Activated T-helper 1 cell treated with anti-CD3 and anti-CD28 coated beads, Interleukin-12 subunit alpha, Interleukin-12 subunit beta, Interleukin-2, Interleukin-4 antibody, amounts not matched to agents 30 ng/mL and 10 ng/mL and 1 ng/mL, durations not matched to agents 14 hours and 24 hours and 36 hours (primary cell): ENCODE data around the gene ARHGEF19. TPM values are rescaled to one million over a fixed set of nuclear protein-coding genes. Genes with fewer than 3 reads are reported as not detected.
"Not testable (repeated sequence)": the region's sequence is repeated elsewhere in the genome, so short reads cannot be mapped to it uniquely, and the experiment has no call there.

ENCODE experiments used
- DNase-seq: peaks from one replicate; pipeline ENCODE4 v3.0.0; 2021; ENCODE audit warnings: low spot score
- H3K27ac Mint-ChIP-seq: one replicate; pipeline ENCODE4 v1.8.0; 2021; ENCODE audit warnings: mild to moderate bottlenecking, mixed read lengths
- H3K27me3 Mint-ChIP-seq: one replicate; pipeline ENCODE4 v1.8.0; 2022; ENCODE audit warnings: mild to moderate bottlenecking, moderate library complexity, mixed read lengths; ENCODE audit not compliant: insufficient read depth
- H3K36me3 Mint-ChIP-seq: one replicate; pipeline ENCODE4 v1.8.0; 2021; ENCODE audit warnings: low read depth, mixed read lengths
- H3K4me1 Mint-ChIP-seq: one replicate; pipeline ENCODE4 v1.8.0; 2021; ENCODE audit warnings: low read depth, mixed read lengths
- H3K4me3 Mint-ChIP-seq: one replicate; pipeline ENCODE4 v1.8.0; 2021; ENCODE audit warnings: mild to moderate bottlenecking, moderate library complexity, mixed read lengths
- H3K9me3 Mint-ChIP-seq: one replicate; pipeline ENCODE4 v1.8.0; 2021; ENCODE audit warnings: mixed read lengths
- intact Hi-C: fragments of 100-400 bp; cut with micrococcal nuclease; formaldehyde crosslinking; loops from one replicate; pipeline ENCODE4 v1.15.1; 2024
- total RNA-seq: library from RNA; stranded (reverse); gene quantifications from 2 replicates; pipeline ENCODE4 v1.2.3, GENCODE V29; 2022

ARHGEF19 gene
- total RNA-seq, 1 donor from 2014 or later = 11.2 TPM

GRCh38 chr1:16249596-16250241 lies 37.3 kb upstream of the ARHGEF19 start:
- Mint-ChIP-seq H3K4me1 (peaks cover 11% of the 10 kb centered on the region), H3K4me3 (no peak overlapping the region), H3K27me3 (no peaks in the 10 kb centered on the region), H3K27ac (no peak overlapping the region), H3K36me3 (peaks cover 36% of the 10 kb centered on the region), H3K9me3 (no peaks in the 10 kb centered on the region)
- intact Hi-C loops = no loop called here
- DNase-seq = no peak

DNA sequence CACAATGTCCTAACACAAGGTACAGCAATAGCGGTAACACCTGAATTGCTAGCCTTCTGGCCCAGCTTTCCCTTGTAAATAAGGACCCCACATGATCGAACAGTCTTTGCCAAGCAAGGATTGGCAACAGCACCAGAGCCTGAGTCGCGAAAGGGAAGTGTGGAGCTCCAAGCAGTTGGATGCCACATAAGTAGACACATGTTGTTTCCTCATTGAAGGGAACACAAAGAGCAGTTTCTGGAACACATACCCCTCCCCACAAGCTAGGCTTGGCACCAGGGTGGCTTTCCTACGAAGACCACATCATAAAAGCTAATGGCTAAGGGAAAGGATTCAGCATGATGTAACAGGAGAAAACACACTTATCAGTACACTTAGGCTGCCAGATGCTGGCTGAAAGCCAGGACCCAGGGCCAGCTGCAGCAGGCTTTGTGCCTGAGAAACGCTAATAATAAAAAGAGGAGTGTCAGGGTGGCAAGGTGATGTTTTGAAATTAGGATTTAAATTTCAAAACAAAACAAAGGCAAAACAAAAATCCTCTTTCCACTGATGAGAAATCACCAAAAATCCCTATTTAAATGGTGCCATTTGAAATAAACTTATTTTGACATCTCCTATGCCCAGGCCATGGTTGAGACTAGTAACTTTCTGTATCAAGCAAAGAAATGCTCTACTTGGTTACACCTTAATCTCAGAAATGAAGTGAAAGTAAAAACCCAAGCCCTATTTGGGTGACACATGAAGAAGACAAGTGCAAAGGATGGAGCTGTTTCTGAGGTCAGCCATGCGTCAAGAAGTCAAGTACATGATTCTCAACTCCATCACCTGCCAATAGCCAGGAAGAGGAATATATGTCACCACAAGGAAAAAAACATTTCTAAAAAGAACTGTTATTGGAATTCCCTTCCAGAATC lies 36.4 kb upstream of the ARHGEF19 start:
- Mint-ChIP-seq H3K27ac (peak overlapping the region; percentile 31), H3K4me1 (peaks cover 11% of the 10 kb centered on the region), H3K4me3 (no peak overlapping the region), H3K36me3 (peaks cover 30% of the 10 kb centered on the region), H3K9me3 (no peaks in the 10 kb centered on the region), H3K27me3 (no peaks in the 10 kb centered on the region)
- intact Hi-C loops = no loop called here
- no peak for DNase-seq

- Mint-ChIP-seq H3K27me3 (no peaks in the 10 kb centered on the region), H3K4me3 (no peak overlapping the region), H3K4me1 (peaks cover 11% of the 10 kb centered on the region), H3K9me3 (no peaks in the 10 kb centered on the region), H3K27ac (no peak overlapping the region), H3K36me3 (peaks cover 28% of the 10 kb centered on the region)
- intact Hi-C loops = no loop called here
- no peak for DNase-seq
Observed at GRCh38 chr1:16248007-16248436, 35.6 kb upstream of the ARHGEF19 start.

DNA sequence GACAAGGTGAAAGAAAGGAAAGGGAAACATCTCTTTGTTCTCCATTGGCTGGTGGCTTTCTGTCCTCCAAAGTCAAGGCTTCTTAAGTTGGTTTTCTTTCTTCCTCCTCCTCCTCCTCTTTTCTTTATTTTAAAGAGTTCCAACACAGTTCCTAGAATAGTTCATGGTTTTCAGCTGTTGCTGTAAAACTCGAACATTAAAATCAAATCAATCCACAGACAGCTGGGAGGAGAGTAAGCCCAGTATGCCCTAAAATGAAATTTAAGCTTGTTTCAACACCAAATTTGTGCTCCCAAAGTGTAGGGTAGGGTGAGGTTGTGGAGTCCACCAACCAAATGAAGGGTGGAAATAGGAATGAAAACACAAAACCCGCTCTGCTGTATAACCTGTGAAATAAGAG lies 35.0 kb upstream of the ARHGEF19 start:
- Mint-ChIP-seq H3K4me1 (peaks cover 11% of the 10 kb centered on the region), H3K27ac (no peak overlapping the region), H3K9me3 (no peaks in the 10 kb centered on the region), H3K4me3 (no peak overlapping the region), H3K27me3 (no peaks in the 10 kb centered on the region), H3K36me3 (peaks cover 25% of the 10 kb centered on the region)
- intact Hi-C loops = no loop called here
- no peak for DNase-seq

GRCh38 chr1:16246961-16247360 lies 34.5 kb upstream of the ARHGEF19 start:
- no peak for DNase-seq
- intact Hi-C loops = no loop called here
- Mint-ChIP-seq H3K27ac (no peak overlapping the region), H3K4me1 (peaks cover 11% of the 10 kb centered on the region), H3K4me3 (no peak overlapping the region), H3K36me3 (peaks cover 22% of the 10 kb centered on the region), H3K27me3 (no peaks in the 10 kb centered on the region), H3K9me3 (no peaks in the 10 kb centered on the region)

DNA sequence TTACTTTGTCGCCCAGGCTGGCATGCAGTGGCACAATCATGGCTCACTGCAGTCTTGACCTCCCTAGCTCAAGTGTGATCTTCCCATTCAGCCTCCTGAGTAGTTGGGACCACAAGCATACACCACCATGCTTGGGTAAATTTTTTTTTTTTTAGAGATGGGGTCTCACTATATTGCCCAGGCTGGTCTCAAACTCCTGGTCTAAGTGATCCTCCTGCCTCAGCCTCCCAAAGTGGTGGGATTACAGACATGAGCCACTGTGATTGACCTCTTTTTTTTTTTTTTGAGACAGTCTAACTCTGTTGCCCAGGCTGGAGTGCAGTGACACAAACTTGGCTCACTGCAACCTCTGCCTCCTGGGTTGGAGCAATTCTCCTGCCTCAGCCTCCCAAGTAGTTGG lies 33.8 kb upstream of the ARHGEF19 start:
- DNase-seq, H3K4me3 Mint-ChIP-seq, H3K9me3 Mint-ChIP-seq, intact Hi-C loops, H3K27me3 Mint-ChIP-seq, H3K27ac Mint-ChIP-seq: not testable (repeated sequence)
- peaks cover 11% of the 10 kb centered on the region for H3K4me1 Mint-ChIP-seq
- peaks cover 19% of the 10 kb centered on the region for H3K36me3 Mint-ChIP-seq

- peaks cover 16% of the 10 kb centered on the region for H3K36me3 Mint-ChIP-seq
- H3K27me3 Mint-ChIP-seq = no peaks in the 10 kb centered on the region
- no peak overlapping the region for H3K4me3 Mint-ChIP-seq
- H3K27ac Mint-ChIP-seq = no peak overlapping the region
- H3K9me3 Mint-ChIP-seq = no peaks in the 10 kb centered on the region
- DNase-seq = no peak
- intact Hi-C loops = loop anchor here (2.0 kb wide), 1 partner anchor 195 kb away; the partner anchor contains the start of gene NECAP2
- H3K4me1 Mint-ChIP-seq = peaks cover 11% of the 10 kb centered on the region
Observed at GRCh38 chr1:16245476-16246196, 33.2 kb upstream of the ARHGEF19 start.

DNA sequence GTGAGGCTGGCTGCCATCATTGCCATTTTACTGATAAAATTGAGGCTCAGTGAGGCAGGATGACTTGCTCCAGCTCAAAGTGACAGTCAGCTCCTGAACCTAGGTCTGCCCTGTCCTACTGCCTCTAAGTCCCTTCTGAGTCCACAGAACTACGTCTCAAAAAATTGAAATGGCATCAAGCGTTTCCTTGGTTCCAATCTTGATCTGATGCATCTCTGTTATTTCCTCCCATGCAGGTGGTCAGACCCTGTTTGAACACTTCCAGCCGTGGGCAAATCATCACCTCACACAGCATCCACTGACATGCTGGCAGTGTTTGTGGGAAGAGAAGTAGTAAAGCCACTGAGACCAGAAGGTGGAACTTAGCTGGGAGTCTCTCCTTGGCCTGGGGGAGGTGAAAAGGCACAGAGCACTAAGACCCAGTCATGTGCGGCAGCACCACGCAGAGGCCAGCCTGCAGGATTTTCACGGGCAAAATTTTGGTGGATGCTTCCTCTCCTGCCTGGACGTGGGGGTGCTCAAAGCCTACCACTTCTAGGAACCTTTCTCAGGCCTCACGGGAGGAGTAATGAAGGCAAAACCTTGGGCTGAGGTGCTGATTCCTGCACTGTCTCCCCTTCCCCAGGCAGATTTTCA lies 32.3 kb upstream of the ARHGEF19 start:
- H3K36me3 Mint-ChIP-seq = peaks cover 13% of the 10 kb centered on the region
- H3K9me3 Mint-ChIP-seq = no peaks in the 10 kb centered on the region
- no peak for DNase-seq
- intact Hi-C loops = loop anchor here (1.0 to 2.0 kb wide), 5 partner anchors 8 to 196 kb away; partner anchors contain the start of gene NECAP2
- no peaks in the 10 kb centered on the region for H3K27me3 Mint-ChIP-seq
- peaks cover 14% of the 10 kb centered on the region for H3K4me1 Mint-ChIP-seq
- no peak overlapping the region for H3K27ac Mint-ChIP-seq
- H3K4me3 Mint-ChIP-seq = no peak overlapping the region

- H3K4me1 Mint-ChIP-seq = peaks cover 10% of the 10 kb centered on the region
- H3K36me3 Mint-ChIP-seq = peaks cover 10% of the 10 kb centered on the region
- no peak overlapping the region for H3K4me3 Mint-ChIP-seq
- intact Hi-C loops = loop anchor here (1.0 to 2.0 kb wide), 5 partner anchors 8 to 197 kb away; partner anchors contain the start of gene NECAP2
- DNase-seq = peak; percentile 64
- H3K27ac Mint-ChIP-seq = no peak overlapping the region
- no peaks in the 10 kb centered on the region for H3K9me3 Mint-ChIP-seq
- no peaks in the 10 kb centered on the region for H3K27me3 Mint-ChIP-seq
Observed at GRCh38 chr1:16243936-16244649, 31.6 kb upstream of the ARHGEF19 start.

- H3K27ac Mint-ChIP-seq = no peak overlapping the region
- no peak overlapping the region for H3K4me3 Mint-ChIP-seq
- H3K9me3 Mint-ChIP-seq = no peaks in the 10 kb centered on the region
- no peak for DNase-seq
- intact Hi-C loops = no loop called here
- peaks cover 9% of the 10 kb centered on the region for H3K36me3 Mint-ChIP-seq
- H3K27me3 Mint-ChIP-seq = no peaks in the 10 kb centered on the region
- peaks cover 8% of the 10 kb centered on the region for H3K4me1 Mint-ChIP-seq
Observed at GRCh38 chr1:16243215-16243610, 30.8 kb upstream of the ARHGEF19 start.

DNA sequence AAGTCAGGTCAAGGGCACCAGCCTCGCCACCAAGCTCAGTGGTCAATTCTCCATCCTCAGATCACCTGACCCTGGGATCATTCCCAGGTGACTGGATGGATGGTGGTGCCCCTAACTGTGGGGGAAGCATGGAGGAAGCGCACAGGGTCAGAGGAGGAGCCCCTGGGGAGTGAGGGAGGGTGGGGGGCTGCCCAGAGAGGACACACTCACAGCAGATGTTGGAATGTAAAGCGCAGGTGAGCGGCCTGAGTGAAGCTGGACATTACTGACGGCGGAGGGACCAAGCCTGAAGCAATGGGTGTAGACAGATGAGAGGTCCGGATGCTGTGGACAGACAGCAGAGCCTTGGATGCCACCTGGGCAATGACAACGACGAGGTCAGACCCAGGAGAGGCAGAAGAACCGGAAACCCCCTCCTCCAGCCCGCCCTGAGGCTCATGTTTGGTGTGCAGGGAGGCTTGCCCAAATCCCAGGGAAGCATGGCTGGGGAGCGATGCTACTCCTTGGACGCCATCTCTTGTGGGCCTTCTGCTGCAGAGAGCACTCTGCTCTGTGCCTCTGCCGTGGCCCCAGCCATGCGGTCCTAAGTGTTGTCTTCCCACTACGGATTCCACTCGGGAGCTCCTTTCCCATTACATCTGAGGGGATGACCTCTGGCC lies 30.2 kb upstream of the ARHGEF19 start:
- no peaks in the 10 kb centered on the region for H3K27me3 Mint-ChIP-seq
- peaks cover 8% of the 10 kb centered on the region for H3K36me3 Mint-ChIP-seq
- peaks cover 11% of the 10 kb centered on the region for H3K4me1 Mint-ChIP-seq
- no peak overlapping the region for H3K4me3 Mint-ChIP-seq
- H3K27ac Mint-ChIP-seq = no peak overlapping the region
- DNase-seq = no peak
- intact Hi-C loops = no loop called here
- no peaks in the 10 kb centered on the region for H3K9me3 Mint-ChIP-seq
